Stomach (tissue), 4 donors: Measurements from ENCODE around the gene HBQ1.

Experiments used
- EP300 ChIP-seq: sonication (generic); formaldehyde crosslinking; IDR thresholded peaks from one replicate; pipeline ENCODE4 v1.6.1; 2017; ENCODE audit warnings: antibody characterized with exemption
- POLR2A ChIP-seq, 4 donors: fragments of 450-650 bp; IDR thresholded peaks; one replicate each; pipeline ENCODE4 v1.6.1; 2016; ENCODE audit warnings: antibody characterized with exemption in 4 of 4, control low read depth in 2 of 4, mild to moderate bottlenecking in 1 of 4, moderate library complexity in 1 of 4
- TF ChIP-seq, protein P1 (sequence below), 7 experiments: fragments of 450-650 bp in 4 of 7; fragments of 200-600 bp in 3 of 7; sonication (generic) in 3 of 7; IDR thresholded peaks; one replicate each; pipeline ENCODE4 v1.5.1; 2016 to 2019; ENCODE audit warnings: antibody characterized with exemption in 7 of 7, control low read depth in 2 of 7, mild to moderate bottlenecking in 1 of 7

DNA sequence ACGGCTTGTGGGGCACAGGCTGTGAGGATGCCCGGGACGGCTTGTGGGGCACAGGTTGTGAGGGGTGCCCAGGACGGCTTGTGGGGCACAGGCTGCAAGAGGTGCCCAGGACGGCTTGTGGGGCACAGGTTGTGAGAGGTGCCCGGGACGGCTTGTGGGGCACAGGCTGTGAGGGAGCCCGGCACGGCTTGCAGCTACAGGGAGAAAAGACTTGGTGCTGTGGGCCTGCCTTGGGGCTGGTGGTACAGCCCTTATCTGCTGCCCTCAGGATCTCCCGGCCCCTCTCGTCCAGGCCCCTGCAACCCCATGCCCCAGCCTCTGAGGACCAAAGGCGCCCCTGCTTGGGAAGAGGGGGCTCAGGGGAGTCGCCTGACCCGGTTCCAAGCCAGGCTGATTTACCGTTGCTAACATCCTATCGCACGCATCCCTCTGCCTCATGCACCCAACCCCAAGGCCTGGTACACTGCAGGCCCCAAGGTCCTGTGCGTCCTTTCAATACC, 19.5 kb upstream of the HBQ1 start:
- TF ChIP-seq, protein P1, sequence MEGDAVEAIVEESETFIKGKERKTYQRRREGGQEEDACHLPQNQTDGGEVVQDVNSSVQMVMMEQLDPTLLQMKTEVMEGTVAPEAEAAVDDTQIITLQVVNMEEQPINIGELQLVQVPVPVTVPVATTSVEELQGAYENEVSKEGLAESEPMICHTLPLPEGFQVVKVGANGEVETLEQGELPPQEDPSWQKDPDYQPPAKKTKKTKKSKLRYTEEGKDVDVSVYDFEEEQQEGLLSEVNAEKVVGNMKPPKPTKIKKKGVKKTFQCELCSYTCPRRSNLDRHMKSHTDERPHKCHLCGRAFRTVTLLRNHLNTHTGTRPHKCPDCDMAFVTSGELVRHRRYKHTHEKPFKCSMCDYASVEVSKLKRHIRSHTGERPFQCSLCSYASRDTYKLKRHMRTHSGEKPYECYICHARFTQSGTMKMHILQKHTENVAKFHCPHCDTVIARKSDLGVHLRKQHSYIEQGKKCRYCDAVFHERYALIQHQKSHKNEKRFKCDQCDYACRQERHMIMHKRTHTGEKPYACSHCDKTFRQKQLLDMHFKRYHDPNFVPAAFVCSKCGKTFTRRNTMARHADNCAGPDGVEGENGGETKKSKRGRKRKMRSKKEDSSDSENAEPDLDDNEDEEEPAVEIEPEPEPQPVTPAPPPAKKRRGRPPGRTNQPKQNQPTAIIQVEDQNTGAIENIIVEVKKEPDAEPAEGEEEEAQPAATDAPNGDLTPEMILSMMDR (IDR thresholded peaks at IDR 0.05): no peak
- no peak for TF ChIP-seq POLR2A (IDR thresholded peaks at IDR 0.05)
- TF ChIP-seq EP300: no peak
